Neuronal stem cell (in vitro differentiated cells): ENCODE results near the gene PTOV1.

ENCODE experiments used
- DNase-seq: peaks from one replicate; pipeline ENCODE4 v3.0.0-alpha.2; 2013; ENCODE audit warnings: low spot score
- H2AFZ ChIP-seq: one replicate; pipeline ENCODE4 v1.6.1; 2013; ENCODE audit warnings: mild to moderate bottlenecking, low read length, inconsistent platforms
- H2AK5ac ChIP-seq: 2 replicates; pipeline ENCODE4 v1.6.1; 2013; ENCODE audit warnings: low read depth, mild to moderate bottlenecking, inconsistent platforms, low read length, moderate library complexity, mixed read lengths
- H2BK120ac ChIP-seq: 2 replicates; pipeline ENCODE4 v1.6.1; 2013; ENCODE audit warnings: low read depth, mild to moderate bottlenecking, inconsistent platforms, low read length, moderate library complexity, mixed read lengths
- H2BK12ac ChIP-seq: one replicate; pipeline ENCODE4 v1.6.1; 2013; ENCODE audit warnings: low read length, inconsistent platforms
- H2BK15ac ChIP-seq: 2 replicates; pipeline ENCODE4 v1.6.1; 2013; ENCODE audit warnings: mild to moderate bottlenecking, low read length, inconsistent platforms, mixed read lengths
- H2BK5ac ChIP-seq: one replicate; pipeline ENCODE4 v1.6.1; 2013; ENCODE audit warnings: inconsistent platforms, mild to moderate bottlenecking, low read length, moderate library complexity
- H3K14ac ChIP-seq: one replicate; pipeline ENCODE4 v1.6.1; 2013; ENCODE audit warnings: low read length, inconsistent platforms
- H3K18ac ChIP-seq: 2 replicates; pipeline ENCODE4 v1.6.1; 2013; ENCODE audit warnings: low read length, inconsistent platforms
- H3K23ac ChIP-seq: 2 replicates; pipeline ENCODE4 v1.6.1; 2013; ENCODE audit warnings: low read depth, mild to moderate bottlenecking, mixed read lengths, low read length, inconsistent platforms; ENCODE audit not compliant: poor library complexity
- H3K27ac ChIP-seq: replicated peaks from 3 replicates; pipeline ENCODE4 v1.5.1; 2013; ENCODE audit warnings: low read length, inconsistent platforms
- H3K27me3 ChIP-seq, 3 experiments: 2 replicates each; pipeline ENCODE4 v1.6.1; 2013; ENCODE audit warnings: low read length in 3 of 3, mild to moderate bottlenecking in 2 of 3, inconsistent platforms in 1 of 3, low read depth in 1 of 3, mixed read lengths in 1 of 3, moderate library complexity in 1 of 3; ENCODE audit not compliant: control insufficient read depth in 3 of 3, insufficient read depth in 3 of 3
- H3K36me3 ChIP-seq, 2 donors: replicated peaks in 1 of 2; 2 replicates each; pipeline ENCODE4 v1.6.1; 2013; ENCODE audit warnings: low read length in 2 of 2; ENCODE audit not compliant: control insufficient read depth in 2 of 2, insufficient read depth in 2 of 2
- H3K4ac ChIP-seq: 2 replicates; pipeline ENCODE4 v1.6.1; 2013; ENCODE audit warnings: inconsistent platforms, mild to moderate bottlenecking, low read length, moderate library complexity
- H3K4me1 ChIP-seq, 2 donors: 1 replicate in 1 of 2; 2 replicates in 1 of 2; pipeline ENCODE4 v1.6.1; 2013; ENCODE audit warnings: low read length in 2 of 2, low read depth in 1 of 2; ENCODE audit not compliant: control insufficient read depth in 2 of 2, insufficient read depth in 1 of 2
- H3K4me2 ChIP-seq: one replicate; pipeline ENCODE4 v1.6.1; 2013; ENCODE audit warnings: mild to moderate bottlenecking, low read length, inconsistent platforms; ENCODE audit not compliant: insufficient read depth, poor library complexity, severe bottlenecking
- H3K4me3 ChIP-seq, 2 donors: 2 replicates each; pipeline ENCODE4 v1.5.1; 2013; ENCODE audit warnings: low read length in 2 of 2, mild to moderate bottlenecking in 2 of 2, inconsistent platforms in 1 of 2, moderate library complexity in 1 of 2
- H3K79me1 ChIP-seq: one replicate; pipeline ENCODE4 v1.6.1; 2013; ENCODE audit warnings: low read depth, mild to moderate bottlenecking, inconsistent platforms, low read length, moderate library complexity
- H3K9ac ChIP-seq: one replicate; pipeline ENCODE4 v1.6.1; 2013; ENCODE audit warnings: mild to moderate bottlenecking, low read depth, low read length, inconsistent platforms; ENCODE audit not compliant: poor library complexity
- H3K9me3 ChIP-seq, 2 donors: replicated peaks in 1 of 2; 2 replicates each; pipeline versions ENCODE3 to v1.6.1; 2013; ENCODE audit warnings: low read length in 2 of 2, mild to moderate bottlenecking in 2 of 2, inconsistent platforms in 1 of 2, low read depth in 1 of 2, mixed read lengths in 1 of 2, moderate library complexity in 1 of 2; ENCODE audit not compliant: control insufficient read depth in 2 of 2, insufficient read depth in 1 of 2
- H4K8ac ChIP-seq: one replicate; pipeline ENCODE4 v1.6.1; 2013; ENCODE audit warnings: low read depth, mild to moderate bottlenecking, inconsistent platforms, low read length, moderate library complexity
- H4K91ac ChIP-seq: one replicate; pipeline ENCODE4 v1.6.1; 2013; ENCODE audit warnings: low read length, low read depth, mild to moderate bottlenecking, inconsistent platforms; ENCODE audit not compliant: poor library complexity
- WGBS, 2 donors: extraction: QIAGEN DNeasy Blood & Tissue Kit; methylation state at CpG; one replicate each; pipeline ENCODE4 v1.1.7; 2013; ENCODE audit warnings: missing lambda C conversion rate in 2 of 2, mixed read lengths in 1 of 2; ENCODE audit not compliant: insufficient read length in 2 of 2, insufficient replicate concordance in 1 of 2; ENCODE audit errors: extremely low coverage in 2 of 2; 5-methylcytosine and 5-hydroxymethylcytosine counted together

The PTOV1 gene

GRCh38 chr19:49871349-49871985 is 20.5 kb downstream of the PTOV1 start:
- peaks cover 15 to 16% of the 10 kb centered on the region in 2 donors for H3K4me1 ChIP-seq
- no peak overlapping the region for H3K4ac ChIP-seq
- H2BK120ac ChIP-seq: no peak overlapping the region
- H3K36me3 ChIP-seq: peaks cover 2 to 9% of the 10 kb centered on the region in 2 donors
- no CpG with 5 or more reads among the region's 17 CpGs for WGBS, 2 donors
- no peak overlapping the region for H3K23ac ChIP-seq
- H2BK5ac ChIP-seq: no peak overlapping the region
- peak overlapping the region; percentile 99 for H2AK5ac ChIP-seq
- no peak overlapping the region for H3K4me3 ChIP-seq
- no peak overlapping the region for H2AFZ ChIP-seq
- H3K27me3 ChIP-seq: no peaks in the 10 kb centered on the region
- H4K91ac ChIP-seq: no peak overlapping the region
- H3K18ac ChIP-seq: no peak overlapping the region
- peak overlapping the region; percentile 13 for H3K9ac ChIP-seq
- H3K79me1 ChIP-seq: peaks cover 10% of the 10 kb centered on the region
- H3K9me3 ChIP-seq: no peaks in the 10 kb centered on the region
- DNase-seq: no peak
- no peak overlapping the region for H3K14ac ChIP-seq
- no peak overlapping the region for H4K8ac ChIP-seq
- no peak overlapping the region for H2BK12ac ChIP-seq
- H3K27ac ChIP-seq: no peak overlapping the region
- no peak overlapping the region for H3K4me2 ChIP-seq
- peak overlapping the region; percentile 60 for H2BK15ac ChIP-seq

GRCh38 chr19:49872245-49873128 is 21.5 kb downstream of the PTOV1 start:
- peaks cover 2 to 9% of the 10 kb centered on the region in 2 donors for H3K36me3 ChIP-seq
- H3K9ac ChIP-seq: no peak overlapping the region
- peak overlapping the region; percentile 39 for H2BK120ac ChIP-seq
- no peak overlapping the region for H2AFZ ChIP-seq
- H3K18ac ChIP-seq: no peak overlapping the region
- no peak overlapping the region for H3K4ac ChIP-seq
- no peak overlapping the region for H3K14ac ChIP-seq
- no peak overlapping the region for H3K27ac ChIP-seq
- H3K4me1 ChIP-seq: peaks cover 13 to 16% of the 10 kb centered on the region in 2 donors
- H2BK12ac ChIP-seq: no peak overlapping the region
- H3K23ac ChIP-seq: no peak overlapping the region
- H2BK15ac ChIP-seq: no peak overlapping the region
- no peak overlapping the region for H3K4me2 ChIP-seq
- no peak overlapping the region for H4K91ac ChIP-seq
- H3K9me3 ChIP-seq: no peaks in the 10 kb centered on the region
- WGBS, 2 donors: no CpG with 5 or more reads among the region's 27 CpGs
- no peak for DNase-seq
- no peak overlapping the region for H4K8ac ChIP-seq
- H3K79me1 ChIP-seq: peaks cover 10% of the 10 kb centered on the region
- H3K4me3 ChIP-seq: no peak overlapping the region
- H3K27me3 ChIP-seq: no peaks in the 10 kb centered on the region
- no peak overlapping the region for H2BK5ac ChIP-seq
- H2AK5ac ChIP-seq: no peak overlapping the region

- Histone ChIP-seq H2BK5ac (no peak overlapping the region), H4K91ac (no peak overlapping the region), H2AK5ac (no peak overlapping the region), H2AFZ (no peak overlapping the region), H4K8ac (no peak overlapping the region), H3K79me1 (peaks cover 10% of the 10 kb centered on the region), H3K23ac (peak overlapping the region; percentile 46), H3K36me3 (peaks cover 2 to 9% of the 10 kb centered on the region in 2 donors), H3K4ac (no peak overlapping the region), H2BK12ac (no peak overlapping the region), H3K4me3 (no peak overlapping the region), H3K27ac (no peak overlapping the region), H3K9me3 (no peaks in the 10 kb centered on the region), H3K27me3 (no peaks in the 10 kb centered on the region), H3K4me1 (peaks cover 12 to 16% of the 10 kb centered on the region in 2 donors), H2BK120ac (no peak overlapping the region), H3K18ac (no peak overlapping the region), H2BK15ac (no peak overlapping the region), H3K14ac (no peak overlapping the region), H3K4me2 (no peak overlapping the region), H3K9ac (no peak overlapping the region)
- whole genome bisulfite sequencing, 2 donors: no CpG with 5 or more reads among the region's 29 CpGs
- DNase-seq: no peak
These were observed 22.2 kb downstream of the PTOV1 start for GRCh38 chr19:49873129-49873521.

DNA sequence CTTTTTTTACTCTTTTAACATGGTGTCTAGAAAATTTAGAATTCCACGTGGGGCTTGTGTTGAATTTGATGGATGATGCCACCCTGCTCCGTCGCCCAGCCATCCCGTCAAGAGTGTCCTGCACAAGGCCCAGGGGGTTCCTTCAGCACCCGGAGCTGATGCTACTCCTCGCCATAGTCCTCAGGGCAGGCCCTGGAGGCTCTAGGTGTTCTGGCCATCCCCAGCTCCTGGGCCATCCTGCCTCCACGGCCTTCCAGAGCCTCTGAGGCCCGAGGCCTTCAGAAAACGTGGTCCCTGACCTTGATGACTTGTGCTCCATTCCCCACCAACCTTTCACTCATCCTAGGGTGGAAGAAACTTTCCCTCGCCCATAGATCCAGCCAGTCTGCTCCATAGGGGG is 22.9 kb downstream of the PTOV1 start:
- Histone ChIP-seq H2BK12ac (no peak overlapping the region), H3K4me1 (peaks cover 16 to 21% of the 10 kb centered on the region in 2 donors), H3K79me1 (peaks cover 14% of the 10 kb centered on the region), H4K8ac (no peak overlapping the region), H3K27ac (no peak overlapping the region), H3K14ac (no peak overlapping the region), H3K27me3 (no peaks in the 10 kb centered on the region), H3K4me2 (no peak overlapping the region), H3K9me3 (no peaks in the 10 kb centered on the region), H2AFZ (no peak overlapping the region), H3K4ac (no peak overlapping the region), H3K9ac (no peak overlapping the region), H2BK5ac (peak overlapping the region; percentile 58), H2AK5ac (no peak overlapping the region), H3K18ac (no peak overlapping the region), H3K36me3 (peaks cover 2 to 10% of the 10 kb centered on the region in 2 donors), H2BK120ac (no peak overlapping the region), H3K4me3 (no peak overlapping the region), H4K91ac (no peak overlapping the region), H3K23ac (no peak overlapping the region), H2BK15ac (no peak overlapping the region)
- no peak for DNase-seq
- no CpG with 5 or more reads among the region's 10 CpGs for WGBS, 2 donors
